ENCODE measurements around the gene TMEM203. TPM values are rescaled to one million over a fixed set of nuclear protein-coding genes. Genes with fewer than 3 reads are reported as not detected.

The TMEM203 gene
- total RNA-seq, 1 experiment from 2014 or later: 50.6 TPM

DNA sequence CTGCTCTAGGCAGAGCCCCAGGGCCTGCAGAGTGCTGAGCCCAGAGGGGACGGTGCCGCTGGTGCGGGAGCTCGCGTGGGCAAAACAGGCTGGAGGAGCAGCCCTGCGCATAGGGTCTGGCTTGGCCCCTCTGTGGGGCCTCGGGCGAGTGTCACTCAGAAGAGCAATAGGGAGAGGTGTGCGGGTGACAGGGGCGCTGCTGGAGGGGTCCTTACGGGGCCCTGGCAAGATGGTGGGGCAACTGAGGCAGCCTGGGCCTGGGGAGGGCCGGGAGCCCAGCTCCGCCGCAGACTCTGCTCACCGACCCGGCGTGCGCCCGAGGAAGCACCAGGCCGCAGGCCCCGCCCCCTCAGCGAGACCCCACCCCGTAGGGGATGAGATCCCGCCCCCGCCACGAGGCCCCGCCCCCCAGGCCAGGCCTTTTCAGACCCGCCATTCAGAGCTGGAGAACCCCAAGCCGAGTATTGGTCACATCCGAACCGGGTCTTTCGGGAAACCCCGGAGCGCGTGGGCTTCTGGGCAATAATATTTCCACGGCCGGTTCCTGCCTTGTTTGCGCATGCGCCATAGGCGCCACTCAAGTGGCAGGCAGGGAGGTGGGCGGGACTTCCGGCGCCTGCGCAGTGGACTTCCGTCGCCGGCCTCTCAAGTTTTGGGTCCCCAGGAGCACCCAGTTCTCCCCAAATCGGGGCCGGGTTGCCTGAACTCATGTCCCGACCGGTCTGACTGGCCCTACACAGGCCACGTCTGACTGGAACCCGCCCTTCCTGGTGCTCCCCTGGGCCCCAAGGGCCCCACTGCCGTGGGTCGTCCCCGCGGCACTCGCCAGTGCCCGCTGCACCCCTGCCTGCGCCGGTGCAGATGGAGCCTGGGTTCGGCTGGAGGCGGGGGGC, 17.9 kb upstream of the TMEM203 start (continued):
- TF ChIP-seq, protein P1, sequence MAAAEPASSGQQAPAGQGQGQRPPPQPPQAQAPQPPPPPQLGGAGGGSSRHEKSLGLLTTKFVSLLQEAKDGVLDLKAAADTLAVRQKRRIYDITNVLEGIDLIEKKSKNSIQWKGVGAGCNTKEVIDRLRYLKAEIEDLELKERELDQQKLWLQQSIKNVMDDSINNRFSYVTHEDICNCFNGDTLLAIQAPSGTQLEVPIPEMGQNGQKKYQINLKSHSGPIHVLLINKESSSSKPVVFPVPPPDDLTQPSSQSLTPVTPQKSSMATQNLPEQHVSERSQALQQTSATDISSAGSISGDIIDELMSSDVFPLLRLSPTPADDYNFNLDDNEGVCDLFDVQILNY (CRISPR knock-in tag; IDR thresholded peaks at IDR 0.05): no peak
- TF ChIP-seq, protein P2, sequence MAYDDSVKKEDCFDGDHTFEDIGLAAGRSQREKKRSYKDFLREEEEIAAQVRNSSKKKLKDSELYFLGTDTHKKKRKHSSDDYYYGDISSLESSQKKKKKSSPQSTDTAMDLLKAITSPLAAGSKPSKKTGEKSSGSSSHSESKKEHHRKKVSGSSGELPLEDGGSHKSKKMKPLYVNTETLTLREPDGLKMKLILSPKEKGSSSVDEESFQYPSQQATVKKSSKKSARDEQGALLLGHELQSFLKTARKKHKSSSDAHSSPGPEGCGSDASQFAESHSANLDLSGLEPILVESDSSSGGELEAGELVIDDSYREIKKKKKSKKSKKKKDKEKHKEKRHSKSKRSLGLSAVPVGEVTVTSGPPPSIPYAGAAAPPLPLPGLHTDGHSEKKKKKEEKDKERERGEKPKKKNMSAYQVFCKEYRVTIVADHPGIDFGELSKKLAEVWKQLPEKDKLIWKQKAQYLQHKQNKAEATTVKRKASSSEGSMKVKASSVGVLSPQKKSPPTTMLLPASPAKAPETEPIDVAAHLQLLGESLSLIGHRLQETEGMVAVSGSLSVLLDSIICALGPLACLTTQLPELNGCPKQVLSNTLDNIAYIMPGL (CRISPR knock-in tag; IDR thresholded peaks at IDR 0.05): no peak
- no peak for TF ChIP-seq ZNF317 (CRISPR knock-in tag; IDR thresholded peaks at IDR 0.05; ENCODE audit: borderline replicate concordance, low read depth)
- no peak for TF ChIP-seq ZNF396 (CRISPR knock-in tag; IDR thresholded peaks at IDR 0.05; ENCODE audit: borderline replicate concordance)
- no peak for TF ChIP-seq NFE2L1 (CRISPR knock-in tag; IDR thresholded peaks at IDR 0.05)
- TF ChIP-seq GRHL2 (CRISPR knock-in tag; IDR thresholded peaks at IDR 0.05; ENCODE audit: insufficient replicate concordance, severe bottlenecking): no peak
- TF ChIP-seq, protein P3, sequence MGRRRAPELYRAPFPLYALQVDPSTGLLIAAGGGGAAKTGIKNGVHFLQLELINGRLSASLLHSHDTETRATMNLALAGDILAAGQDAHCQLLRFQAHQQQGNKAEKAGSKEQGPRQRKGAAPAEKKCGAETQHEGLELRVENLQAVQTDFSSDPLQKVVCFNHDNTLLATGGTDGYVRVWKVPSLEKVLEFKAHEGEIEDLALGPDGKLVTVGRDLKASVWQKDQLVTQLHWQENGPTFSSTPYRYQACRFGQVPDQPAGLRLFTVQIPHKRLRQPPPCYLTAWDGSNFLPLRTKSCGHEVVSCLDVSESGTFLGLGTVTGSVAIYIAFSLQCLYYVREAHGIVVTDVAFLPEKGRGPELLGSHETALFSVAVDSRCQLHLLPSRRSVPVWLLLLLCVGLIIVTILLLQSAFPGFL (CRISPR knock-in tag; IDR thresholded peaks at IDR 0.05; ENCODE audit: borderline replicate concordance): no peak
- no peak for TF ChIP-seq ZNF416 (CRISPR knock-in tag; IDR thresholded peaks at IDR 0.05)
- TF ChIP-seq, protein P4, sequence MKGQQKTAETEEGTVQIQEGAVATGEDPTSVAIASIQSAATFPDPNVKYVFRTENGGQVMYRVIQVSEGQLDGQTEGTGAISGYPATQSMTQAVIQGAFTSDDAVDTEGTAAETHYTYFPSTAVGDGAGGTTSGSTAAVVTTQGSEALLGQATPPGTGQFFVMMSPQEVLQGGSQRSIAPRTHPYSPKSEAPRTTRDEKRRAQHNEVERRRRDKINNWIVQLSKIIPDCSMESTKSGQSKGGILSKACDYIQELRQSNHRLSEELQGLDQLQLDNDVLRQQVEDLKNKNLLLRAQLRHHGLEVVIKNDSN (CRISPR knock-in tag; IDR thresholded peaks at IDR 0.05): peak; percentile 23; the same call in 1 of the 2 replicates
- TF ChIP-seq, protein P5, sequence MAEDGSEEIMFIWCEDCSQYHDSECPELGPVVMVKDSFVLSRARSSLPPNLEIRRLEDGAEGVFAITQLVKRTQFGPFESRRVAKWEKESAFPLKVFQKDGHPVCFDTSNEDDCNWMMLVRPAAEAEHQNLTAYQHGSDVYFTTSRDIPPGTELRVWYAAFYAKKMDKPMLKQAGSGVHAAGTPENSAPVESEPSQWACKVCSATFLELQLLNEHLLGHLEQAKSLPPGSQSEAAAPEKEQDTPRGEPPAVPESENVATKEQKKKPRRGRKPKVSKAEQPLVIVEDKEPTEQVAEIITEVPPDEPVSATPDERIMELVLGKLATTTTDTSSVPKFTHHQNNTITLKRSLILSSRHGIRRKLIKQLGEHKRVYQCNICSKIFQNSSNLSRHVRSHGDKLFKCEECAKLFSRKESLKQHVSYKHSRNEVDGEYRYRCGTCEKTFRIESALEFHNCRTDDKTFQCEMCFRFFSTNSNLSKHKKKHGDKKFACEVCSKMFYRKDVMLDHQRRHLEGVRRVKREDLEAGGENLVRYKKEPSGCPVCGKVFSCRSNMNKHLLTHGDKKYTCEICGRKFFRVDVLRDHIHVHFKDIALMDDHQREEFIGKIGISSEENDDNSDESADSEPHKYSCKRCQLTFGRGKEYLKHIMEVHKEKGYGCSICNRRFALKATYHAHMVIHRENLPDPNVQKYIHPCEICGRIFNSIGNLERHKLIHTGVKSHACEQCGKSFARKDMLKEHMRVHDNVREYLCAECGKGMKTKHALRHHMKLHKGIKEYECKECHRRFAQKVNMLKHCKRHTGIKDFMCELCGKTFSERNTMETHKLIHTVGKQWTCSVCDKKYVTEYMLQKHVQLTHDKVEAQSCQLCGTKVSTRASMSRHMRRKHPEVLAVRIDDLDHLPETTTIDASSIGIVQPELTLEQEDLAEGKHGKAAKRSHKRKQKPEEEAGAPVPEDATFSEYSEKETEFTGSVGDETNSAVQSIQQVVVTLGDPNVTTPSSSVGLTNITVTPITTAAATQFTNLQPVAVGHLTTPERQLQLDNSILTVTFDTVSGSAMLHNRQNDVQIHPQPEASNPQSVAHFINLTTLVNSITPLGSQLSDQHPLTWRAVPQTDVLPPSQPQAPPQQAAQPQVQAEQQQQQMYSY (CRISPR knock-in tag; IDR thresholded peaks at IDR 0.05): peak; percentile 97
- TF ChIP-seq, protein P6, sequence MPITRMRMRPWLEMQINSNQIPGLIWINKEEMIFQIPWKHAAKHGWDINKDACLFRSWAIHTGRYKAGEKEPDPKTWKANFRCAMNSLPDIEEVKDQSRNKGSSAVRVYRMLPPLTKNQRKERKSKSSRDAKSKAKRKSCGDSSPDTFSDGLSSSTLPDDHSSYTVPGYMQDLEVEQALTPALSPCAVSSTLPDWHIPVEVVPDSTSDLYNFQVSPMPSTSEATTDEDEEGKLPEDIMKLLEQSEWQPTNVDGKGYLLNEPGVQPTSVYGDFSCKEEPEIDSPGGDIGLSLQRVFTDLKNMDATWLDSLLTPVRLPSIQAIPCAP (CRISPR knock-in tag; IDR thresholded peaks at IDR 0.05): no peak
- TF ChIP-seq ZNF232 (CRISPR knock-in tag; IDR thresholded peaks at IDR 0.05): no peak

DNA sequence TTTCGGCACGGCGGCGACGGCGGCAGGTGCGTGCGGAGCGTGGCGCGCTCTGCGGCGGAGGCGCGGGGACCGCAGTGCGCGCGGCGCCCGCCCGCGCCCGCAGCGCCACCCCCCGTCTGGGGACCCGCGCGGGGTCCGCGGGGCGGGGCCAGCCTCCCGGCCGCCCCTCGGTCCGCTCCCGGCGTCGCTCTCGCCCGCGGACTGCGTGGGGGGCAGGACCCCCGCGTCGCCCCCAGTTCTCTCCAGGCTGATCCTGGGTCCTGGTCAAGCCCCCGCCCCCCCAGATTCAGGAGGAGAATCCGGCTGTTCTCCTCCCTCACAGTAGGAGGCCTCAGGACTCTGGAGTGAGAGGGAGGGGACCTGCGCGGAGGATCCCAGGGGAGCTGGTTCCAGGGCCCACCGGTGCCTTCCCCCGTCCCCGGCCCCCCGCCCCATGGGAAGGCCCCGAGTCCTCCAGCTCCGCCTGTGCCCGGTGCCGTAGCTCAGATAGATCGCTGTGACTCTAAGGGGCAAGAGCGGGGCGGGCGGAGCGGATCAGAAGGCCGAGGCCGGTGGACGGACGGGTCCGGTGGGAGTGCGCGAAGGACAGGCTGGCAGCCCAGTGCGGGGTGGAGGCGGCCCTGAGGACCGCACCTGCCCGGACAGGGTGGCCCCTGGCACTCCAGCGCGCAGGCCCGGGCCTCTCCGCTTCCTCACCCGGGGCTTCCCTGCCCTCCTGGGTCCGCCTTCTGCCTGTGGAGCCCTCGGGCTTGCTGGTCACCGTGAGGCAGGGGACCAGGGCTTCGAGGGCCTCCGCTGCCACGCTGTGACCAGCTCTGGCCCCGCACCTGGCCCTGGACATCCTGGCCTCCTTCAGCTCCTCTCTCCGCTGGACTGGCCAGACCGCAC, 17.0 kb upstream of the TMEM203 start, which contains the start of gene RNF208:
TSS of gene RNF208 (minus strand) at position 51 of the 888 bp plus-strand sequence. CDS start 1,028 bp downstream, outside the sequence.
- POLR2A ChIA-PET: interaction anchor here (0.7 to 2.8 kb wide), 8 partner anchors 11 to 193 kb away, joined by 3 to 12 read pairs (median 4); partner anchors contain the start of genes MAN1B1 and TPRN
- Mint-ChIP-seq H3K27ac (no peak within 1 kb of the TSS), H3K27me3 (ENCODE audit: low read depth) (no peaks in the 10 kb centered on the region), H3K9me3 (no peaks in the 10 kb centered on the region), H3K4me1 (peaks cover under 1% of the 10 kb centered on the region), H3K4me3 (peak within 1 kb of the TSS; percentile 77), H3K36me3 (no peaks in the 10 kb centered on the region)
- ATAC-seq (peak; percentile 0), DNase-seq (ENCODE audit: low spot score) (peak; percentile 58)
- TF ChIP-seq, protein P7, sequence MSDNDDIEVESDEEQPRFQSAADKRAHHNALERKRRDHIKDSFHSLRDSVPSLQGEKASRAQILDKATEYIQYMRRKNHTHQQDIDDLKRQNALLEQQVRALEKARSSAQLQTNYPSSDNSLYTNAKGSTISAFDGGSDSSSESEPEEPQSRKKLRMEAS (CRISPR knock-in tag; IDR thresholded peaks at IDR 0.05): 0 out of 2 replicates have a peak, but pooled peaks have one; percentile 11
- TF ChIP-seq, protein P6 (CRISPR knock-in tag; IDR thresholded peaks at IDR 0.05): no peak
- CTCF ChIA-PET: interaction anchor here (0.5 to 8.9 kb wide), 32 partner anchors 9 to 497 kb away, joined by 3 to 143 read pairs (median 4); partner anchors contain the start of genes EXD3, GRIN1, NOXA1 and NPDC1

Measured in WTC11 (cell line).